Fibroblast of skin of back (primary cell): ENCODE measurements around the gene DLGAP3.

ENCODE experiments used
- DNase-seq: peaks from one replicate; pipeline ENCODE4 v3.0.0-alpha.2; 2013

Gene DLGAP3

GRCh38 chr1:34928066-34928696 lies 1.3 kb downstream of the DLGAP3 start:
- DNase-seq = no peak

- DNase-seq = no peak
Observed at GRCh38 chr1:34927316-34927715, 2.1 kb downstream of the DLGAP3 start.

- no peak for DNase-seq
Observed at GRCh38 chr1:34926894-34927293, 2.6 kb downstream of the DLGAP3 start.

- DNase-seq = no peak
Observed at GRCh38 chr1:34926156-34926555, 3.3 kb downstream of the DLGAP3 start.

- no peak for DNase-seq
Observed at GRCh38 chr1:34925730-34926129, 3.7 kb downstream of the DLGAP3 start.

GRCh38 chr1:34924759-34925555 lies 4.5 kb downstream of the DLGAP3 start:
- DNase-seq = peak; percentile 65

GRCh38 chr1:34923490-34923889 lies 6.0 kb downstream of the DLGAP3 start:
- DNase-seq = no peak

GRCh38 chr1:34918977-34919561 lies 10.4 kb downstream of the DLGAP3 start:
- no peak for DNase-seq

- no peak for DNase-seq
Observed at GRCh38 chr1:34918386-34918976, 11.0 kb downstream of the DLGAP3 start.

GRCh38 chr1:34917017-34917416 lies 12.4 kb downstream of the DLGAP3 start:
- DNase-seq = no peak

- no peak for DNase-seq
Observed at GRCh38 chr1:34916104-34916503, 13.3 kb downstream of the DLGAP3 start.

- DNase-seq = no peak
Observed at GRCh38 chr1:34915521-34915920, 13.9 kb downstream of the DLGAP3 start.

- no peak for DNase-seq
Observed at GRCh38 chr1:34914958-34915357, 14.5 kb downstream of the DLGAP3 start.

- DNase-seq = no peak
Observed at GRCh38 chr1:34911465-34911864, 18.0 kb downstream of the DLGAP3 start.

- no peak for DNase-seq
Observed at GRCh38 chr1:34910425-34910824, 19.0 kb downstream of the DLGAP3 start.

GRCh38 chr1:34908369-34908768 lies 21.1 kb downstream of the DLGAP3 start:
- DNase-seq = no peak

- no peak for DNase-seq
Observed at GRCh38 chr1:34907487-34908090, 21.9 kb downstream of the DLGAP3 start.

GRCh38 chr1:34906756-34907155 lies 22.7 kb downstream of the DLGAP3 start:
- DNase-seq = no peak

GRCh38 chr1:34906222-34906621 lies 23.2 kb downstream of the DLGAP3 start:
- no peak for DNase-seq

GRCh38 chr1:34905098-34905459 lies 24.4 kb downstream of the DLGAP3 start:
- DNase-seq = no peak

GRCh38 chr1:34904236-34905097 lies 25.0 kb downstream of the DLGAP3 start:
- DNase-seq = no peak

- DNase-seq = no peak
Observed at GRCh38 chr1:34901919-34902318, 27.5 kb downstream of the DLGAP3 start.
